HG02885 (cell line): ENCODE measurements around the gene CHST4.
"Not testable (repeated sequence)": the region's sequence is repeated elsewhere in the genome, so short reads cannot be mapped to it uniquely, and the experiment has no call there.

Experiments used
- ATAC-seq: cut with Tn5 transposase; IDR thresholded peaks from one replicate; pipeline ENCODE4 v1.9.1; 2021; ENCODE audit warnings: mild to moderate bottlenecking; ENCODE audit not compliant: unreplicated experiment, poor library complexity

The CHST4 gene

DNA sequence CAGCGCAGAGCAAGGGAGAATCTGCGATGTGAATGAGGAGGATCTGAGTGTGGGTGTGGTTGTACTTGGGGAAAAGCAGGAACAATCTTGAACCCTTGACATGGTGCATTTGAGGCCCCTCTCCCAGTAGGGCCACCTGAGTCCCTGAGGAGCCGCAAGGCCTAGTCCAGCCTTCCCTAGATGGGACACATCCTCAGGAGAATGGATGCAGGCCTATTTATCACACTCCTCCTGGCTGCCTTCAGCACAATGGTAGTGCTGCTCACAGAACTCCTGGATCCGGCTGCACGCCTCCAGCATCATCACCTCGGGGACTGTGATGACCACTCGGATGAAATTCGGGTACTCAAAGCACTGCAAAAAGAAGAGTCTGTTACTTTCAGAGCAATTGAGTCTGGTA is 41.7 kb downstream of the CHST4 start:
- no peak for ATAC-seq

- ATAC-seq: no peak
These were observed 42.3 kb downstream of the CHST4 start for GRCh38 chr16:71568551-71568950.

- ATAC-seq: no peak
These were observed 43.4 kb downstream of the CHST4 start for GRCh38 chr16:71569621-71570020.

- no peak for ATAC-seq
These were observed 43.9 kb downstream of the CHST4 start for GRCh38 chr16:71570144-71570543.

DNA sequence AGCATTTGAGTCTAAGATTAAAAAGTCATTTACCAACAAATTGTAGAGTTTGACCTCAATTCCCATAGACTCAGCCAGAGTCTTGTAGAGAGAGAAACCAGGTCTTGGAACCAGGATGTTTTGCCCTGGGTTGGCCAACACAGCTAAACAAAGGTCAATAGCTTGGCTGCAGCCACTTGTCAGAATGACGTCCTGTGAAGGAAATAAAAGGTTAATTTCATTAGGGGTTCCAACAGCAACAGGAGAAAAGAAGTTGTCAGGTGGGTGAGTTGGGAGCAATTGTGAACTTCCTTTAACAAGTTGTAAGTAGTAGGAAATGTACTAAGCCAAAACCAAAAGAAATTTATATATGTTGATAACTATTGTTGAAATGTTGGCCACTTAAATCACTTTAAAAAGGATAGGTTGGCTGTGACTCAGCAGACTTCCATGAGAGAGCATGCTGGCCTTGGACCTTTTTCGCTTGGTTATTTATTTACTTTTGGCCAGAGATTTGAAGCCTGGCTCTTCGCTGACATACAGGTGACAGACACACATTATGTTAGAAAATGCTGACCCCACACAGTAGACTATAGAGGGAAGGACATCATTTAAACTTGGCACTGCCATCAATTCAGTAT is 46.4 kb downstream of the CHST4 start:
- no peak for ATAC-seq

DNA sequence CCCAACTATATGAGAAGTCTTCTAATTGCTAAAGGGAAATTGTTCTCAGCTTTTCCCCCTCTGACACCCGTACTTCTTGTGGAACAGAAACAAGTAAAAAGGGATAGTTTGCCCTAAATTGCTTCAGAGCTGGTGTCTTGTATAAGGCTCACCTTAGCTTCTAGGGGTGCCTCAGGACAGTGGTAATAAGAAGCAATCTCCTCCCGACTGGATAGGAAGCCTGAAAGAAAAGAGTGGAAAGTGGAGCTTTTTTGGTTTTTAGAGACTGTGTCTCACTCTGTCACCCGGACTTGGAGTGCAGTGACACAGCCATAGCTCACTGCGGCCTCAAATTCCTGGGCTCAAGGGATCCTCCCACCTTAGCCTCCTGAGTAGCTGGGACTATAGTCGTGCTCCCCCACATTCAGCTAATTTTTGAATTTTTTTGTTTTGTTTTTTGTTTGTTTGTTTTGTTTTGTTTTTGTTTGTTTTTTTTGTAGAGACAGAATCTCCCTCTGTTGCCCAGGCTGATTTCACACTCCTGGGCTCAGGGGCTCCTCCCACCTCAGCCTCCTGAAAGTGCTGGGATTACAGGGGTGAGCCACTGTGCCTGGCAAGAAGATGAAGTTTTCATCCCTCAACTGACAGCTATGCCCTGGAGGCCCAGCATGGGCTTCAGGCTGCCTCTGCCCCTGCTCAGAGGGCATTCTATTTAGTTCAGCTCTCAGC is 47.3 kb downstream of the CHST4 start:
- ATAC-seq: no peak

GRCh38 chr16:71574702-71575101 is 48.5 kb downstream of the CHST4 start:
- ATAC-seq: no peak

GRCh38 chr16:71576971-71577370 is 50.7 kb downstream of the CHST4 start, which contains the start of gene TAT:
TAT (minus strand) TSS chr16:71577092; CDS start chr16:71576415, 677 bp downstream.
- no peak for ATAC-seq

DNA sequence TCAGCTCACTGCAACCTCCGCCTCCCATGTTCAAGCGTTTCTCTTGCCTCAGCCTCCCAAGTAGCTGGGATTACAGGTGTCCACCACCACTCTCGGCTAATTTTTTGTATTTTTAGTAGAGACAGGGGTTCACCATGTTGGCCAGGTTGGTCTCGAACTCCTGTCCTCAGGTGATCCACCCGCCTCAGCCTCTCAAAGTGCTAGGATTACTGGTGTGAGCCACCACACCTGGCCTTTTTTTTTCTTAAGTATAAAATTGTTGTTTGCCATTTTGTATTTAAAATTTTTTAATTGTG is 56.3 kb downstream of the CHST4 start:
- not testable (repeated sequence) for ATAC-seq

DNA sequence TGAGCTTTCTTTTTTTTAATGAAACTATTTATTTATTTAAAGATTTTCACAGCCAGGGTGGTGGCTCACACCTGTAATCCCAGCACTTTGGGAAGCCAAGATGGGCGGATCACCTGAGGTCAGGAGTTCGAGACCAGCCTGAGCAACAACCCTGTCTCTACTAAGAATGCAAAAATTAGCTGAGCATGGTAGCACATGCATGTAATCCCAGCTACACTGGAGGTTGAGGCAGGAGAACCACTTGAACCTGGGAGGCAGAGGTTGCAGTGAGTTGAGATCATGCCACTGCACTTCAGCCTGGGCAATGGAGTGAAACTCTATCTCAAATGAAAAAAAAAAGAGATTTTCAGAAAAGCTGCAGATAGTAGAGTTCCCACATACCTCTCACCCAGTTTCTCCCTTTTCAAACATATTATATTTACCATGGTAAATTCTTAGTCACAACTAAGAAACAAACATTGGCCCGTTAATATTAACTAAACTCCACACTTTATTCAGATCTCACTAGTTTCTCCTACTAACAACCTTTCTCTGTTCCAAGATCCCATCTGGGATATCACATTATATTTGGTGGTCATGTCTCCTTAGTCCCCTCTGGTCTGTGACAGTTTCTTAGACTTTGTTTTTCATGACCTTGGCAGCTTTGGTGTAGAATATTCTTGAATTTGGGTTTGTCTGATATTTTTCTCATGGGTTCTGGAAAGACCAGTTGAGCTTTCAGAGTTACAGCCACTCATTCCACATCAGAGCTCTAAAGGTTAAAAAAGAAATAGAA is 58.5 kb downstream of the CHST4 start:
- ATAC-seq: no peak

GRCh38 chr16:71585318-71585703 is 59.1 kb downstream of the CHST4 start:
- no peak for ATAC-seq
